Measurements from ENCODE around the gene FHDC1. TPM values are rescaled to one million over a fixed set of nuclear protein-coding genes. Genes with fewer than 3 reads are reported as not detected.

The FHDC1 gene
- polyA plus RNA-seq (2011; rRNA removed) (0.08 and 0.13 TPM in 2 replicates), polyA plus RNA-seq (2017; fragmentation: RNase III; extraction: RNeasy Plus Mini Kit Qiagen cat#74134 plus additional on column Dnase treatment) (0.31 to 0.32 TPM (median 0.31 TPM) in 3 replicates), polyA minus RNA-seq (2011; rRNA and poly(A)+ RNA removed) (0.08 and 0.10 TPM in 2 replicates)
- 0.07 and 0.09 TPM in 2 replicates for polyA plus RNA-seq (2012; cell fraction: cytosol; rRNA removed)
- 0.23 and 0.38 TPM in 2 replicates for polyA plus RNA-seq (2012; cell fraction: nucleus; rRNA removed)

DNA sequence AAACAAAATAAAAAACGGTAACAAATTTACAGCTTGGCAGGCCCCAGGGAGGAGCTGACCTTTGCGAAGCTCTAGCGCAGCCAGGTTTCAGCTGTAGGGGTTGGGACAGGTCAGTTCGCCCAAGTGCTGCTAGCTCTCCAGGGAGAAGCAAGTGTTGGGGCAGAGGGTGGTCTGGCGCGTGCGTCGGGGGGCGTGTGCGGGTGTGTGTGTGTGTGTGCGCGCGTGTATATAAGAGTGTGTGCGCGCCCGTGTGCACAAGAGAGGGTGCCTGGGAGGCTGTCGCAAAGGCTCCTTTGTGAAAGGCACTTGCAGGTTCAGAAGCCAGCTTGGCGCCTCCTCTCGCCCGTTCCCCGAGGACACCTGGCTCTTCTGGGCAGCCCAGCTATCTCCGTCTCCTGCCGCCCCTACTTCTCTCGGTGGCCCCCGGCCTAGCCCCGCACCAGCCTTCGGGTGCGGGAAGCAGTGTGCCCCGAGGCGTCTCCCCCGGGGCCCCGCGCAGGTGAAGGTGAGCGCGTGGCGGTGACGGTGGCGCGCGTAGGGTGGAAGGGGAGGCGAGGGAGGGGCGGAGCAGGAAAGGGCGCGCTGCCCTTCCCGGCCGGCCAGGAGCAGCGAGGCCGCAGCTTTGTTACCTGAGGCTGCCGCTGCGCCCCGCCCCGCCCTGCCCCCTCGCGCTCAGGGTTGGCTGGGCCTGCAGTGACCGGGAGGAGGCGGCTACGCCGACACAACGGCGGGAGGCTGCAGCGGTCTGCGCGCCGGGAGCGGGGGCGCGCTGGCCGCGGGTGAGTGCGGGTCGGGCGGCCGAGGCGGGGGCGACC lies at the start of gene FHDC1:
TSS of gene FHDC1 (plus strand) at position 693 of the 815 bp plus-strand sequence. CDS start 6,735 bp downstream, outside the sequence.
- no peaks in the 10 kb centered on the region for H3K9me3 ChIP-seq
- POLR2A ChIA-PET: no interaction called here
- ATAC-seq: peak; percentile 76 to 77
- peak in 1 of 2 experiments; percentile 35 for DNase-seq (ENCODE audit: low read depth in 1 of 2, low spot score in 1 of 2)
- H3K4me2 ChIP-seq: peak within 1 kb of the TSS; percentile 100
- CTCF ChIA-PET: interaction anchor here (0.6 to 1.4 kb wide), 2 partner anchors 40 to 192 kb away, joined by 3 to 5 read pairs; no protein-coding TSS in a partner anchor
- H3K27ac ChIP-seq: peak within 1 kb of the TSS; percentile 42 to 78; a peak in 5 of 6 replicates
- TF ChIP-seq RARB (CRISPR knock-in tag; IDR thresholded peaks at IDR 0.05) (no peak), ELK1 (IDR thresholded peaks at IDR 0.05; ENCODE audit: low read depth, low read length) (no peak), FOSB (CRISPR knock-in tag; IDR thresholded peaks at IDR 0.05) (no peak), BCL3 (IDR thresholded peaks at IDR 0.05) (no peak), MYC (IDR thresholded peaks at IDR 0.05; ENCODE audit: borderline replicate concordance, low read length) (no peak), TP53 (CRISPR knock-in tag; IDR thresholded peaks at IDR 0.05) (no peak), REST (IDR thresholded peaks at IDR 0.05) (no peak)
- TF ChIP-seq, protein P1, sequence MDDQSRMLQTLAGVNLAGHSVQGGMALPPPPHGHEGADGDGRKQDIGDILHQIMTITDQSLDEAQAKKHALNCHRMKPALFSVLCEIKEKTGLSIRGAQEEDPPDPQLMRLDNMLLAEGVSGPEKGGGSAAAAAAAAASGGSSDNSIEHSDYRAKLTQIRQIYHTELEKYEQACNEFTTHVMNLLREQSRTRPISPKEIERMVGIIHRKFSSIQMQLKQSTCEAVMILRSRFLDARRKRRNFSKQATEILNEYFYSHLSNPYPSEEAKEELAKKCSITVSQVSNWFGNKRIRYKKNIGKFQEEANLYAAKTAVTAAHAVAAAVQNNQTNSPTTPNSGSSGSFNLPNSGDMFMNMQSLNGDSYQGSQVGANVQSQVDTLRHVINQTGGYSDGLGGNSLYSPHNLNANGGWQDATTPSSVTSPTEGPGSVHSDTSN (IDR thresholded peaks at IDR 0.05): no peak
- TF ChIP-seq, protein P2, sequence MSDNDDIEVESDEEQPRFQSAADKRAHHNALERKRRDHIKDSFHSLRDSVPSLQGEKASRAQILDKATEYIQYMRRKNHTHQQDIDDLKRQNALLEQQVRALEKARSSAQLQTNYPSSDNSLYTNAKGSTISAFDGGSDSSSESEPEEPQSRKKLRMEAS (IDR thresholded peaks at IDR 0.05): no peak; the same call in 1 of the 2 replicates
- H3K4me3 ChIP-seq: peak within 1 kb of the TSS; percentile 74
- no peak for FAIRE-seq
- 0 out of 3 replicates have a peak, but pooled peaks cover 7% of the 10 kb centered on the region for H3K4me1 ChIP-seq
- WGBS (ENCODE audit: missing lambda C conversion rate): 32% methylated on average over 8 of the region's 75 CpGs

DNA sequence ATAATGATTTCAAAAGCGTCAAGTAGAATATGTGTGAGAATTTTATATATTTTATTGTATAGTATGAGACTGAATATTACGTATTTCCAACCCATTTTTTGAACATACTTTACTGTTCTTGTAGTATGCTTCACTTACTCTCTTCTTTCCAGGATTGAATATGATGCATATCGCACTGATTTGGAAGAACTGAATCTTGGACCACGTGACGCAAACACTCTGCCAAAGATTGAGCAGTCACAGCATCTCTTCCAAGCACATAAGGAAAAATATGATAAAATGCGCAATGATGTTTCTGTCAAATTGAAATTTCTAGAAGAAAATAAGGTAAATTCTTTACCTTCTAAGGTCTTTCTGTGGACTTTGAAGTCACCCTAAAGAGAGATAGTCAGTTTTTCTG lies 48.1 kb upstream of the FHDC1 start:
- no peak for DNase-seq (ENCODE audit: low read depth in 1 of 2, low spot score in 1 of 2)
- TF ChIP-seq TP53 (CRISPR knock-in tag; IDR thresholded peaks at IDR 0.05) (no peak), SMC3 (IDR thresholded peaks at IDR 0.05) (no peak)
- H3K9me3 ChIP-seq: no peaks in the 10 kb centered on the region
- no peak overlapping the region for H3K27ac ChIP-seq
- ATAC-seq: no peak
- 95% methylated on average over 6 of the region's 6 CpGs for WGBS (ENCODE audit: missing lambda C conversion rate)
- POLR2A ChIA-PET: no interaction called here
- no peaks in the 10 kb centered on the region for H3K4me1 ChIP-seq
- H3K4me3 ChIP-seq: no peak overlapping the region
- FAIRE-seq: no peak
- no peak overlapping the region for H3K4me2 ChIP-seq
- CTCF ChIA-PET: no interaction called here

DNA sequence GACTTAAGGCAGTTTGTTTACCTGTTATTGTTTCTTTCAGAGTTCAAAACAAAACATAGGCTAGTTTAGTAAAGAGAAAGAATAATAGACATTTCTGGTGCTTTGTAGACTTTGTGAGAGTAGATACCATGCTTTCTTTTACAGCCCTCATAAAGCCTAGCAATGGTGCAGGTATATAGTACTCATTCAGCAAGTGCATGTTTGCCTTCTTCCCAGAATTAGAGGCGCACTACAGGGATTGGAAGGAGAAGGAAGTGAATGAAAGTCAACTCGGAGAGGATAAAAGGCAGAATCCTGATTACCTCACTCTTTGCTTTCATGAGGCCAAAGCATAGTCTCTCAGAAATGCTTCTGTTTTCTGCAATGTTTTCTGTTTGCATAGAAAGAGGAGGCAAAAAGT lies 43.1 kb upstream of the FHDC1 start:
- 0 out of 3 replicates have a peak, but pooled peaks cover 4% of the 10 kb centered on the region for H3K4me1 ChIP-seq
- CTCF ChIA-PET: interaction anchor here (0.6 kb wide), 1 partner anchor 142 kb away, joined by 3 read pairs; no protein-coding TSS in a partner anchor
- POLR2A ChIA-PET: no interaction called here
- WGBS (ENCODE audit: missing lambda C conversion rate): 92% methylated on average over 2 of the region's 2 CpGs
- no peak for DNase-seq (ENCODE audit: low read depth in 1 of 2, low spot score in 1 of 2)
- no peak overlapping the region for H3K4me2 ChIP-seq
- H3K9me3 ChIP-seq: no peaks in the 10 kb centered on the region
- FAIRE-seq: no peak
- no peak overlapping the region for H3K27ac ChIP-seq
- no peak overlapping the region for H3K4me3 ChIP-seq
- ATAC-seq: no peak
- TF ChIP-seq RNF2 (IDR thresholded peaks at IDR 0.05; ENCODE audit: borderline replicate concordance, low read depth) (no peak), HOXA7 (CRISPR knock-in tag; IDR thresholded peaks at IDR 0.05) (no peak), EP300 (IDR thresholded peaks at IDR 0.05) (no peak), E2F6 (IDR thresholded peaks at IDR 0.05; ENCODE audit: borderline replicate concordance, low read depth) (no peak), RARB (CRISPR knock-in tag; IDR thresholded peaks at IDR 0.05) (no peak), SREBF2 (IDR thresholded peaks at IDR 0.05) (no peak), ESRRA (IDR thresholded peaks at IDR 0.05; ENCODE audit: borderline replicate concordance, low read length) (no peak), JUNB (IDR thresholded peaks at IDR 0.05) (no peak), FOSL2 (IDR thresholded peaks at IDR 0.05) (no peak), FOSL2 (CRISPR knock-in tag; IDR thresholded peaks at IDR 0.05) (no peak), BHLHE40 (IDR thresholded peaks at IDR 0.05; ENCODE audit: low read depth, low read length) (no peak), EHF (CRISPR knock-in tag; IDR thresholded peaks at IDR 0.05) (no peak), HEYL (CRISPR knock-in tag; IDR thresholded peaks at IDR 0.05) (no peak)
- TF ChIP-seq, protein P1 (IDR thresholded peaks at IDR 0.05): no peak

Data from A549 (cell line).